IPS-18c (cell line): ENCODE results near the gene SAMD4A.

ENCODE experiments used
- H3K4me3 ChIP-seq: 2 replicates; pipeline ENCODE4 v1.7.0; 2013; ENCODE audit warnings: low read depth, mild to moderate bottlenecking, low read length, moderate library complexity; ENCODE audit not compliant: insufficient read depth
- H3K9me3 ChIP-seq: one replicate; pipeline ENCODE4 v1.6.1; 2013; ENCODE audit warnings: mild to moderate bottlenecking, low read length, moderate library complexity; ENCODE audit not compliant: control insufficient read depth, insufficient read depth

Gene SAMD4A, protein sequence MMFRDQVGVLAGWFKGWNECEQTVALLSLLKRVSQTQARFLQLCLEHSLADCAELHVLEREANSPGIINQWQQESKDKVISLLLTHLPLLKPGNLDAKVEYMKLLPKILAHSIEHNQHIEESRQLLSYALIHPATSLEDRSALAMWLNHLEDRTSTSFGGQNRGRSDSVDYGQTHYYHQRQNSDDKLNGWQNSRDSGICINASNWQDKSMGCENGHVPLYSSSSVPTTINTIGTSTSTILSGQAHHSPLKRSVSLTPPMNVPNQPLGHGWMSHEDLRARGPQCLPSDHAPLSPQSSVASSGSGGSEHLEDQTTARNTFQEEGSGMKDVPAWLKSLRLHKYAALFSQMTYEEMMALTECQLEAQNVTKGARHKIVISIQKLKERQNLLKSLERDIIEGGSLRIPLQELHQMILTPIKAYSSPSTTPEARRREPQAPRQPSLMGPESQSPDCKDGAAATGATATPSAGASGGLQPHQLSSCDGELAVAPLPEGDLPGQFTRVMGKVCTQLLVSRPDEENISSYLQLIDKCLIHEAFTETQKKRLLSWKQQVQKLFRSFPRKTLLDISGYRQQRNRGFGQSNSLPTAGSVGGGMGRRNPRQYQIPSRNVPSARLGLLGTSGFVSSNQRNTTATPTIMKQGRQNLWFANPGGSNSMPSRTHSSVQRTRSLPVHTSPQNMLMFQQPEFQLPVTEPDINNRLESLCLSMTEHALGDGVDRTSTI

DNA sequence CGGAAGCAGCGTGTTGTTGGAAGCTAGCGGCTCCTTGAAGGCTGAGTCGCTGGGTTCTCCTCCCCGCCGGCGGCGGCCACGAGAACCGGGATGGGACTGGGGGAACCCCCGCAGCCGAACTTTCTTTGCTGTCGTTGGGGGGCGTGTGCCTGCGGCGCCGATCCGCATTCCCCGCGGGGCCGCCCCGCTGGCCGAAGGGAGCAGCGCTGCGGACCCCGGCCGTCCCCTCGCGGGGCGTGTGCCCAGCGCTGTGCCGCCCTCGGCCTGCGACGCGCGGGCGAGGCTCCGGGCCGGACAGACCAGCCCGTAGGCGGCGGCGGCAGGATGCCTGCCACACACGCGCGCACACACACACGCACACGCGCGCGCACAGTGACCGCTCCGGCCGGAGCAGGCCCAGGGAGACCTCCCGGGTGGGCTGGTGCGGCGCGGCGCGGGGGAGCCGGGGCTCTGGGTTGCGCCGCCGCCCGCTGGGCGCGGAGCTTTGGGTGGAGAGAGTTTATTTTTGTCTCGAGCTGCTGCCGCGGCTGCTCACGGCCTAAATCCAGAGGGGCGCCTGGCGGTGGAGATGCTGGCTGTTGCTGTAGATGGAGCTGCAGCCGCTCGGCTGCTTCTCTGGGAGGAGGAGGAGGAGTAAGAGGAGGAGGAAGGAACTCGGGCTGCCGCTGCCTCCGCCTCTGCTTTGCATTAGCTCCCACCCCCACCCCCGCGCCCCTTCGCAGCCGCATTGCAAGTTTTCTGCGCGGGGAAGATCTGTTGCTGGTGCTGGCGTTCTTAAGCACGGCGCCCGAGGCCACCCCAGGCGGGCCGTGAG, at the start of gene SAMD4A:
Gene SAMD4A (plus strand): TSS at position 719 of the 814 bp plus-strand sequence. CDS start 789 bp downstream, outside the sequence.
- H3K9me3 ChIP-seq, result no peaks in the 10 kb centered on the region
- H3K4me3 ChIP-seq, result peak within 1 kb of the TSS; percentile 73

DNA sequence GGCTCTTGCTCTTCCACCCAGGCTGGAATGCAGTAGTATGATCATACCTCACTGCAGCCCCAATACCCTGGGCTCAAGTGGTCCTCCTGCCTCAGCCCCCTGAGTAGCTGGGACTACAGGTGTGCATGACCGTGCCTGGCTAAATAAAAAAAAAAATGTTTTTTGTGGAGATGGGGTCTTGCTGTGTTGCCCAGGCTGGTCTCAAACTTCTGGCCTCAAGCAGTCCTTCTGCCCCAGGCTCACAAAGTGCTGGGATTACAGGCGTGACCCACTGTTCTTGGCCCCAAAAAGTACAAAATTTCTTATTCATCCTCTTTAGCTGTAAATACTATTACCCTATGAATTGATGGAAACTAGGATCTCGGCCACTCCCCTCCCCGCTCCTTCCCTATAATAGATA, 42.5 kb upstream of the SAMD4A start:
- H3K9me3 ChIP-seq, result no peaks in the 10 kb centered on the region

DNA sequence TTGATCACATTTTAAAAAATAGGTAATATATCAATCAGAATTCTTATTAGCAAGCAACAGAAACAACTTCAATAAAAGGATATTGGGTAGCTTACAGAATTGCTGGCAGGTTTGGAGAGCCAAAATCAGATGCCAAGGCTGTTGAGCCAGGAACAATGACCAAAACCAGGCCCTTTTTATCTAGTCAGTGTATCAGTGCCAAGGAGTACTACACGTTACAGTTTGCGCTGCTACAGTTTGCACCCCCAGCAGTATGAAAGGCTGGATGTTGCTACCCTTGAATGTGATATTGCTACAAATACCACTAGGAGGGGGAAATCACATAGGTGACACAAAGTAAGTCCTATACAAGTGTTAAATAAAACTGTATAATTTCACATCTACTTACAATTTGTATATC, 38.0 kb upstream of the SAMD4A start:
- Histone ChIP-seq H3K9me3 (no peaks in the 10 kb centered on the region), H3K4me3 (no peak overlapping the region)

More for the DNA sequence above, 42.5 kb upstream of the SAMD4A start:
- no peak overlapping the region for H3K4me3 ChIP-seq

DNA sequence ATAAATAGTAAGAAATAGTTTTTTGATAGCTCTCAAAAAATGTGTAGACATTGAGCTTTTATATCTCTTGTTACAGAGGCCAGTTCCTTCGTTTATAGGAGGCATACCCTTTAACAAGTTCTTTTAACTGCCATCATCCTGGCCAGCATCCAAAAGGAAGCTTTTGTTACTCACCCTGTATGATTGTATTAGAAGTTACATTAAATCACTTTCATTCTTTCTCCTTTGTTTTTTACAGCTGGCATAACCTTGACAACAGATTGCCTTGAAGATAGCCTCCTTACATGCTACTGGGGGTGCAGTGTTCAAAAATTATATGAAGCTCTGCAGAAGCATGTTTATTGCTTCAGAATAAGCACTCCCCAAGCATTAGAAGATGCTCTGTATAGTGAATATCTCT, 37.1 kb upstream of the SAMD4A start:
- Histone ChIP-seq H3K4me3 (no peak overlapping the region), H3K9me3 (no peaks in the 10 kb centered on the region)

DNA sequence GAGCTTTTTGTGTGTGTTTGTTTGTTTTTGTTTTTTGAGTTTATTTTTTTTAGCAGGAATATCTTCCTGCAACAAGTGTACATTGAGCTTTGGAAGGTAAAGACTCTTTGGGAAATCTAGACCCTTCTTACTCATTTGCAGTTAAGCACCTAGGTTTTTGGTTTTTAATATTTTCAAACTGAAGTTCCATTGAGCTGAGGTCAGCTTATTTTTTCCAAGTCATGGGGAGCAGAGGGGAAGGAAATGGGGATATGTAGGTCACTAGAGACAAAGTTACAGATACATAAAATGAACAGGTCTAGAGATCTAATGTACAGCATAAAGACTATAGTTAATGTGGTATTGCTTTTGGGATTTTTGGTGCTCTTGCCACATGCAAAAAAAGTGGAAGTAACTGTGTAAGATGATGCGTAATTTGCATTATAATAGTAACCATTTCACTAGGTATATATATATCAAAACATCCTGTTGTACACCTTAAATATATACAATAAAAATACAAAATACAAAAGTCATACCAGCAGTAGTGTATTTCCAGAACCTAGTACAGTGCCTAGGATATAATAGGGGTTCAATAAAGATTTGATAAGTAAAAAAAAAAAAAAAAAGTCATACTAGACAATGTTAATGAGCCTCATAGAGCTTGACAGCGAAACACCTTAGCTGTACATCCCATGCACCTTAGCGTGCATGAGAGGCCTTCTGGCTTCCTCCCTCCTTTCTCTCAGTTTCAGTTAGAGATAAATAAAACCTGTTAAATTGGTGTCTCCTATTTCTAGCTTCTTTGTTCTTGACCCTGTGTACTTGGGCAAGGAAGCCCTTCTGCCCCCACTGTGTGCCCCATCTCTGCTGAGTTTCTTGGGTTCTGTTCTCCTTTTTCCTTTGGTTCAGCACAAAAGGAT, 34.6 kb upstream of the SAMD4A start:
- H3K9me3 ChIP-seq, result no peaks in the 10 kb centered on the region
- H3K4me3 ChIP-seq, result no peak overlapping the region

DNA sequence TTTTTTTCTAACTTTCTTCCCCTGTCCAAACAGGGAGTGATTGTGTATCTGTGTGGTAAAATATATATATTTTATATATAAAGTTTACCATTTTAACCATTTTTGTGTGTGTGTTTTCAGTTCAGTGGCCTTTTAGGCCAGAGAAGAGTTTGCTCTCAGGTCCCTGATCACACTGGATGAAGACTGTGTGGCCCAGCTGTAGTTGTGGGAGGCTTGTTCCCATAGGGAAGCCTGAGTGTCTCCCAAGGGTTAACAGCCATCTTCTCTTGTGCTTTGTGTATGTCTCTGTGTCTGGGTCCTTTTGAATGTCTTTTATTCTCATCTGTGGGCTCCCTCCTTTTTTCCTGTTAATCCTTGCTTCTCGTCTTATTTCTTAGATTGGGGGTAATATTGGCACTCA, 33.8 kb upstream of the SAMD4A start:
- H3K4me3 ChIP-seq, result no peak overlapping the region

DNA sequence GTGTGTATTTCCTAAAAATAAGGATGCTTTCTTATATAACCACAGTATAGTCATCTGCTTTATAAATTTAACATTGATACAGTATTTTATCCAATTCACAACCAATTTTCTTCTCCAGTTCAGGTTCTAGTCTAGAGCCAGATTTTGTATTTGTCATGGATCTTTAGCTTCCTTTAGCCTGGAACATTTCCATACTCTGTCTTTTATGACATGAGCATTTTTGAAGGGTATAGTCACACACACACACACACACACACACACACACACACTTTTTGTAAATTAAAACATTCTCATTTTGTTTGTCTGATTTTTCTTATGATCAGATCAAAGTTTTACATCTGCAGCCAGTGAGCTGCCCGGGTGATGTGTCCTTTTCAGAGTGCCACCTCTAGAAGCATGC, 31.8 kb upstream of the SAMD4A start:
- no peaks in the 10 kb centered on the region for H3K9me3 ChIP-seq
- H3K4me3 ChIP-seq, result no peak overlapping the region

More for the DNA sequence above, 33.8 kb upstream of the SAMD4A start:
- no peaks in the 10 kb centered on the region for H3K9me3 ChIP-seq

DNA sequence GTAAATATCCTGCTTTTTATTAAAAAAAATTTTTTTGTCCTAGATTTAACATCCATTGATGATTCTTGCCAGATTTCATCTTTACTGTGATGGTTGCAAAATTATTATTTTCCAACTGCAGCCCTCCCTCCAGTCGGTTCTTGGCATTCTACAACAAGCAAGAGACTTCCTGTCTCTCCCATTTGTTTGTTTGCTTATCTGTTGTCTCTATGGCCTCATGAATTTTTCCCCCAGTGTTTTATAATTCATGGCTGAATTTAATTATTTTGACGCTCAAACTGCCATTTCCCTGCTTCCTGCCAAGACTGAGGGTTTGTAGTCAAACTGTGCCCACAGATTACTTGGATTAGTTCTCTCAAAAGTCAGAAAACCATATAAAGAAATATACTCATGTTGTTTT, 31.3 kb upstream of the SAMD4A start:
- Histone ChIP-seq H3K9me3 (no peaks in the 10 kb centered on the region), H3K4me3 (no peak overlapping the region)

DNA sequence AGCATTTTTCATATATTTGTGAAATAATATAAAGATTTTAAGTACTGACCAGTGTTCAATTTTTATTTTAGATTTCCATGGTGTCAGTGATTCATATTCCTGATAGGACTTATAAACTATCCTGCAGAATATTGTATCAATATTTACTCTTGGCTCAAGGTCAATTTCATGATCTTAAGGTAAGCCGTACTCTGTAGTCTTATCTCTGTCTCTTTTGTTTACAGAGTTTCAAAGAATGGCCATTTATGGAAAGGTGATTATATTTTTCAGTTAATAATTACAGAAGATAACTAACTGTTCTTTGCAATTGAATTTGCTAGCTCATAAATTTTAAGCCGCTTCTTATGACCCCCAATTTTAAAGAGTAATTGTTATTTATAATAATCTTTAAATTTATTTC, 29.3 kb upstream of the SAMD4A start:
- Histone ChIP-seq H3K9me3 (no peaks in the 10 kb centered on the region), H3K4me3 (no peak overlapping the region)

DNA sequence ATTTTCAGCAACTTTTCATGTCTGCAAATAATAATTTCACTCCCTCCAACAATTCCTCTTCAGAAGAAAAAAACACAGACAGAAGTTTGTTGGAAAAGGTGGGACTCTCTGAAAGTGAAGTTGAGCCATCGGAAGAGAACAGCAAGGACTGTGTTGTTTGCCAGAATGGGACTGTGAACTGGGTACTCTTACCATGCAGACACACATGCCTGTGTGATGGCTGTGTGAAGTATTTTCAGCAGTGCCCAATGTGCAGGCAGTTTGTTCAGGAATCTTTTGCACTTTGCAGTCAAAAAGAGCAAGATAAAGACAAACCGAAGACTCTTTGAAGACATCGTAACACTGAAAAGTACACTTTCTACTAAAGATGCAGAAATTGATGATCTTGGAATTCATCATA, 28.9 kb upstream of the SAMD4A start:
- H3K9me3 ChIP-seq, result no peaks in the 10 kb centered on the region
- H3K4me3 ChIP-seq, result no peak overlapping the region

DNA sequence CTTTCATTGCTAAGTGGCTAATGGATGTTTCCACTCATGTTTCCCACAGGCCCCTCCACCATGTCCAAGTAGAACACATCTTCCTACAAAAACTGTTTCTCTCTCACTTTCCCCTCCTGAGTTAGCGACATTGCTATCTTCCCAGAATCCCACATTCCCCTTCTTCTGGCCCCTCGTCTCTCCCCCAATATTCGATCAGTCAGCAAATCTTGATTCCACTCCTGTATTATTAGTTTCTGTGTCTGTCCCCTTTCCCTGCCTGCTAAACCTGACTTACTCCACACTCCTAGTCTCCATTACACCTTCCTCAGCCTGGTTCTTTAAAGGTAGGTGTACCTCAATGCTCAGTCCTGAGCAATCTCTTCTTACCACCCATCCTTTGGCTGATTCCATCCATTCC, 19.3 kb upstream of the SAMD4A start:
- Histone ChIP-seq H3K4me3 (no peak overlapping the region), H3K9me3 (no peaks in the 10 kb centered on the region)

DNA sequence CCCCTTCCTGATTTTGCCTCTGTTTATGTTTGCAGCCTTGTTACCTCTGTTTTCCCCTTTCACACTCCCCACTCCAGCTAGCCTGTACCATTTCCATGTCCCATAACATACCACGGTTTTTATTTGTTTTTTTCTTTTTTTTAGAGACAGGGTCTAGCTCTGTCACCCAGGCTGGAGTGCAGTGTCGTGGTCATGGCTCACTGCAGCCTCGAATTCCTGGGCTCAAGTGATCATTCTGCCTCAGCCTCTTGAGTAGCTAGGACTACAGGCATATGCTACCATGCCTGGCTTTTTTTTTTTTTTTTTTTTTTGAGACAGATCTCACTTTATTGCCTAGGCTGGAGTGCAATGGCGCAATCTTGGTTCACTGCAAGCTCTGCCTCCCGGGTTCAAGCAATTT, 18.4 kb upstream of the SAMD4A start:
- no peak overlapping the region for H3K4me3 ChIP-seq
- H3K9me3 ChIP-seq, result no peaks in the 10 kb centered on the region

DNA sequence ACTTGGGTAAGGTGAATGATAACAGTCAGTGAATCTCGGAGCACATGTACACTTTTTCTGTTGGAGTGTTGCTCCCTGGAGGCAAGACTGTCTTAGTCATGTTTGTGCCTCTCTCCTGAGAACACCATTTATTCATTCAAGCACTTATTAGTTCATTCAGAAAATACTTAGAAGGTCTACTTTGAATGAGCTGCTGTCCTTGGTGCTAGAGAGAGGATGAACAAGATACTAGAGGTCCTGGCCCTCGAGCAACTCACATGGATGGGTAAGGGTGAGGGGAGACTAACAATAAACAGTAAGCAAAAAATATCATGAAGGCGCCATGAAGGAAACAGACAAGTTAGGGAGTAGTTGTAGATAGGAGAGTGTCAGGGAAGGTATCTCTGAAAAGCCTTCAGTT, 17.1 kb upstream of the SAMD4A start:
- H3K4me3 ChIP-seq, result no peak overlapping the region

DNA sequence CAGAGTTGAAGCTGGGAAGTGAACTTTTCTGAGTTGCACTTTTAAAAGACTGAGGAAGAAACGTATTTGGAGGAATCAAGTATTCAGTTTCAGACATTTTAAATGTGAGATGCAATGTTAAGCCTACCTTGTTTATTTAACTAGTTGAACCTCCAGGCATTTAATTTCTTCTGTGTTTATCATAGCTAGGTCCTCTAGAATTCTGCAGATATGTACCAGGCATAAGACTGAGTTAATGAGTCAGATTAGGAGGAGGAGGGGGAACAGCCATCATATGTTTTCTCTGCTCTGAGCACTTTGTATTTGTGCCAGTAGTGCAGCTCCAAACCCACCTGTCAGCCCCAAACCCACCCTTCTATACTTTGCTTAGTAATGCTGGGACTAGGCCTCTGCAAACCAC, 16.4 kb upstream of the SAMD4A start:
- Histone ChIP-seq H3K4me3 (no peak overlapping the region; the same call in 1 of the 2 replicates), H3K9me3 (no peaks in the 10 kb centered on the region)

More for the DNA sequence above, 17.1 kb upstream of the SAMD4A start:
- no peaks in the 10 kb centered on the region for H3K9me3 ChIP-seq

DNA sequence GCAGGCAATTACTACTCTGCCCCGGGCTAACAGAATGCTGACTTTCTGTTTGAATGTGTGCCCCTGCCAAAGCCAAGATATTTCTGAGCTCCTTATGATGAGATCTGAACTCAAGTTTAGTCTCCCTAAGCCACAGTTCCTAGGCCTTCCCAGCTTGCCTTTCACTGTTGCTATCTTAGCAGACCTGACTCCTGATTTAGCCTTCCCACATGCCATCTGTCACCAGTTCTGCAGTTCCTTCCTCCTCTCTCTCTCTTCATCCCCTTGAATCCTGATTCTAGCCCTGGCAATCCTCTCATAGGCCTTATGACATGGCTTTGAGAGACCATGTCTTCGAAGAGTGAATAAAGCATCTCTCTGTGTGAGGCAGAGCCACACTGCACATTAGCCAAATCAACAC, 12.5 kb upstream of the SAMD4A start:
- Histone ChIP-seq H3K9me3 (peaks cover 2% of the 10 kb centered on the region), H3K4me3 (no peak overlapping the region)

DNA sequence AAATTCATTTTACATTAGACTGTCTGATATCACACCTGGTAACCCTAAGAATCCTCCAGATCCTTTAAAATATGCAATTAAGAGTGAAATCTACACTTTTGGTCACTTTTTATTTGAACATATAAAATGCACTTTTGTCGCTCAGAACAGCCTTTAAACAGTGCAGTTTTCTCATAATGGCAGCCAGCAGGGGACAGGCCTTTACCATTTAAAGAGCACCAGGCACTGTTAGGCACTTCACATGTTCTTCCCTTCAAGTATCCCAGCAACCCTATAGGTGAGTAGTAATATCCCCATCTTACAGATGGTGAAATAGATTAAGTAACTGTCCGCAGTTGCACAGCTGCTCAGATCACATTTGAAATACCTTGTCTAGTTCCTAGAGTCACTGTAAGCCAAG, 11.3 kb upstream of the SAMD4A start:
- no peak overlapping the region for H3K4me3 ChIP-seq
- H3K9me3 ChIP-seq, result peaks cover 2% of the 10 kb centered on the region

DNA sequence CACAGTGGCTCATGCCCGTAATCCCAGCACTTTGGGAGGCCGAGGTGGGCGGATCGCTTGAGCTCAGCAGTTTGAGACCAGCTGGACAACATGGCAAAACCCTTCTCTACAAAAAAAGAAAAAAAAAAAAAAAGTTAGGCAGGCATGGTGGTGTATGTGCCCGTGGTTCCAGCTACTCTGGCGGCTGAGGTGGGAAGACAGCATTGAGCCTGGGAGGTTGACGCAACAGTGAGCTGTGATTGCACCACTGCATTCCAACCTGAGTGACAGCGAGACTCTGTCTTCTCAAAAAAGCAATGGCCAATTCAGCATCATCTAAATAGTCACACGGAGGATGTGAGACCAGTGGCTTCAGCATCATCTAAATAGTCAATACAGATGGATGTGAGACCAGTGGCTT, 10.4 kb upstream of the SAMD4A start:
- peaks cover 2% of the 10 kb centered on the region for H3K9me3 ChIP-seq
- no peak overlapping the region for H3K4me3 ChIP-seq
